HG03442 (cell line): ENCODE measurements around the gene TMOD1.
"Not testable (repeated sequence)": the region's sequence is repeated elsewhere in the genome, so short reads cannot be mapped to it uniquely, and the experiment has no call there.

ENCODE experiments used
- ATAC-seq: cut with Tn5 transposase; IDR thresholded peaks from one replicate; pipeline ENCODE4 v1.9.1; 2021; ENCODE audit warnings: mild to moderate bottlenecking, moderate library complexity; ENCODE audit not compliant: unreplicated experiment

TMOD1 gene

DNA sequence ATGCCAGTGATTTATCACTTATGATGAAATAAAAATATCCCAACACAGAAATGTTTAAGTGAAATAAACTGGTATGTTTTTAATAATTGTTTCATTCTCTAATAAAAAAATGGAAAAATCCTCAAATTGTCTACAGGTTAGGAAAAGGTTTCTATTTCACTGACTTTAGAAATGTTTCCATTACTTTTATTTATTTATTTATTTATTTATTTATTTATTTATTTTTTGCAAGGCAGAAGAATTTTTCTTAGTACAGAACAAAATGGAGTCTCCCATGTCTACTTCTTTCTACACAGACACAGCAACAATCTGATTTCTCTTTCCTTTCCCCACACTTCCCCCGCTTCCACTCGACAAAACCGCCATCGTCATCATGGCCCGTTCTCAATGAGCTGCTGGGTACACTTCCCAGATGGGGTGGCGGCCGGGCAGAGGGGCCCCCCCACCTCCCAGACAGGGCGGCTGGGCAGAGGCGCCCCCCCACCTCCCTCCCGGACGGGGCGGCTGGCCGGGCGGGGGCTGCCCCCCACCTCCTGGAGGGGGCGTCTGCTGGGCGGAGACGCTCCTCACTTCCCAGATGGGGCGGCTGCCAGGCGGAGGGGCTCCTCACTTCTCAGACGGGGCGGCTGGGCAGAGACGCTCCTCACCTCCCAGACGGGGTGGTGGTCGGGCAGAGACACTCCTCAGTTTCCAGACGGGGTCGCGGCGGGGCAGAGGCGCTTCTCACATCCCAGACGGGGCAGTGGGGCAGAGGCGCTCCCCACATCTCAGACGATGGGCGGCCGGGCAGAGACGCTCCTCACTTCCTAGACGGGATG is 3.7 kb upstream of the TMOD1 start:
- ATAC-seq: not testable (repeated sequence)

DNA sequence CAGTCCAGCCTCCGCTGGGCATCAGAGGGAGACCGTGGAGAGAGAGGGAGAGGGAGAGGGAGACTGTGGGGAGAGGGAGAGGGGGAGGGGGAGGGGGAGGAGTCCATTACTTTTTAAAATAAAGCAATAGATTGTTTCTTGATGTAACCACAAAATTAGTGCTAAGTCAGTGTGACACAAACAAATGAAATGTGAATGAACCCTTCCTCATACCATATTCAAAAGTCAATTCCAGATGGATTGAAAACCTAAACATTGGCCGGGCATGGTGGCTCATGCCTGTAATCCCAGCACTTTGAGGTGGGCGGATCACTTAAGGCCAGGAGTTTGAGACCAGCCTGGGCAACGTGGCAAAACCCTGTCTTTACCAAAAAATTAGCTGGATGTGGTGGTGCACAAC is 2.6 kb upstream of the TMOD1 start:
- not testable (repeated sequence) for ATAC-seq

GRCh38 chr9:97500263-97500662 is 1.2 kb upstream of the TMOD1 start:
- no peak for ATAC-seq

GRCh38 chr9:97500765-97501176 is 695 bp upstream of the TMOD1 start:
- ATAC-seq: no peak

GRCh38 chr9:97501972-97502221 is 431 bp downstream of the TMOD1 start:
- ATAC-seq: peak; percentile 20

DNA sequence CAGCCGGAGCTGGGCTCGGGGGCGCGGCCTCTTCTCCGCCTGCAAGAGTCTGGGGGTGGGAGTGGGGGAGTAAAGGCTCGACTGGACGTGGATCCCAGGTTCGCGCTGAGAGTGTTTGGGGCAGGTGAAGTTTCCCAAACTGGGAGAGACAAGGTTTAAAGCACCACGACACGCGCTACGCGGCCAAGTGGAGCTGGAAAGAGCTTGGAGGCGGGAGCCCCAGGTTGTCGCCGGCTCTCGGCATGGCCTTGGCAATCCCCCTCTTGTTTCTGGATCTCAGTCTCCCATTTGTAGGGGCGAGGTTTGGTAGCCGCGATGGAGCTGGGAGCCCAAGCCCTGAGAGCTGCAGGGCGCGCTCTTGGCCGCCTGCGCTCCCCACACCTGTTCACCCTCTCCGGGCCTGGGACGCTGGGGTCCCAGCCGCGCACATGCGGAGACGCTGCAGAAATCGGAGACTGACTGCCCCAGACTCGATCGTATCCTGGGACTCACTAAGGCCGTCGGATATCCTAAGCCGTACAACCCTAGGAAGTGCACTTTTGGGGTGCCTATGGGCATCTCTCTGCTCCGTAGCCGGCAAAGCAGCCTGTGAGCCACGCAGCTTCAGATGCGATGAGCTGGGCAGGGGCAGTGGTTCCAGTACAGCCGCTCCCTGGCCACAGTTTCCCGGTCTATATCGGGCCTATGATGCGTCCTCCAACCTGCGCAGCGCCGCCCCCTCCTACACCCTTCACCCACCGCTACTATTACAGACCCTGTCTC is 937 bp downstream of the TMOD1 start:
- ATAC-seq: no peak

GRCh38 chr9:97502984-97503861 is 1.8 kb downstream of the TMOD1 start:
- no peak for ATAC-seq

GRCh38 chr9:97503862-97504210 is 2.4 kb downstream of the TMOD1 start:
- no peak for ATAC-seq

GRCh38 chr9:97504381-97505216 is 3.1 kb downstream of the TMOD1 start:
- ATAC-seq: no peak

DNA sequence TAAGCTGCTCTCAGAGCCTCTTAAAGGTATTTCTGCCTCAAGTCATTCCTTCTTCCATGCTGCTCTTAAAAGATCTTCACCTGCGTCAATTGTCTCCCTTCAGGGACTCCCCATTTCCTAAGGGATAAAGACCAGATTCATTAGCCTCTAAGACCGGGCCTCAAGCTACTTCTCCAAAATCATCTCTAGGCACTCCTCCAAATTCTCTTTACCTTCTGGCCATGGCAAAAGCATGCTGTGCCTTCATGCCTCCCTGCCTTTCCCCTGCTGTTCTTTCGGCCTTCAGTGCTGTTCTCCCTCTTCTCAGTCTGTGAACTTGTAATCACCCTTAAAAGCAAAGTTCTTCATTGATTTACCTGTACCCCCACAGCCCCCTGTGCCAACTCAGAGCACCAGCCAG is 4.4 kb downstream of the TMOD1 start:
- no peak for ATAC-seq

DNA sequence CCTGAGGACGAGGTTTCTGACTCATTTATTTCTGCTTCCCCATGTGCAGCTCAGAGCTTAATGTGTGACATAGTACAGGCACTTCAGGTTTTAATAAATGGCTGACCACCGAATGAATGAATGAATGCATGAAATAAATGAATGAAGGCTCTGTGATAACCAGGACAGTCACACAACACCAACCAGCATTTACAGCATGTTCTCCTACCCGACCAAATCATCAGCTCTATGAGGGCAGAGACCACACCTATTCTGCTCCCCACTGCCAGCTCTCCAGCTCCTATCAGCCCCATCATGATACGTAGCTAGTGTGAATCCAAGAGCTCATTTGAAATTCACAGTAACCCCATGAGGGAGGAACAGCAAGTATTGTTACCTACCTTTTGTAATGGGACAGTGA is 4.8 kb downstream of the TMOD1 start:
- no peak for ATAC-seq

GRCh38 chr9:97506787-97507186 is 5.3 kb downstream of the TMOD1 start:
- no peak for ATAC-seq

DNA sequence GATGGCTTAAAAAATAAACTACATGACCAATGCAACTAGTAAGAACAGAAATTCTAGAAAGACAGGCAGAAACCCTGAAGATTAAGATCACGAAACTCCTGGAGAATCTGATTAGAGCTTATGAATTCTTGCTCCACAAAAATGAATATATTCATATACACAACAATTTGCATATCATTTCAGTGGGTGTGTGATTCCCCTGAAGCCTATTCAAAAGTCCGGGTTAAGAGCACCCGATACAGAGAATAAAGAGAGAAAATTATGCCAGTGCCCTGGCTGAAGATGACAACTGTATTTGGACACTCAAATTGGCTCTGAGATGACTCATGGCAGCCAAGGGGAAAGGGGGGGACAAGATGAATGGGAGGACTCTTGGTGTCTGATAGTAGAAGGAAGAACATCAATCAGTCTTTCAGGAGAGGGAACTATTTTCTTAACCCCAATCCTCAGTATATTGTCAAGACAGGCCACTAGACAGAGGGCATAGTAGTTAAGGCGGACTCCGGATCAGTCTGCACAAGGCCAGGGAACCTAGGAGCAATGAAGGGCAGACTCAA is 6.0 kb downstream of the TMOD1 start:
- no peak for ATAC-seq

- ATAC-seq: no peak
Measured at GRCh38 chr9:97508852-97509251, 7.4 kb downstream of the TMOD1 start.

- peak; percentile 65 for ATAC-seq
Measured at GRCh38 chr9:97510797-97511654, 9.6 kb downstream of the TMOD1 start.

DNA sequence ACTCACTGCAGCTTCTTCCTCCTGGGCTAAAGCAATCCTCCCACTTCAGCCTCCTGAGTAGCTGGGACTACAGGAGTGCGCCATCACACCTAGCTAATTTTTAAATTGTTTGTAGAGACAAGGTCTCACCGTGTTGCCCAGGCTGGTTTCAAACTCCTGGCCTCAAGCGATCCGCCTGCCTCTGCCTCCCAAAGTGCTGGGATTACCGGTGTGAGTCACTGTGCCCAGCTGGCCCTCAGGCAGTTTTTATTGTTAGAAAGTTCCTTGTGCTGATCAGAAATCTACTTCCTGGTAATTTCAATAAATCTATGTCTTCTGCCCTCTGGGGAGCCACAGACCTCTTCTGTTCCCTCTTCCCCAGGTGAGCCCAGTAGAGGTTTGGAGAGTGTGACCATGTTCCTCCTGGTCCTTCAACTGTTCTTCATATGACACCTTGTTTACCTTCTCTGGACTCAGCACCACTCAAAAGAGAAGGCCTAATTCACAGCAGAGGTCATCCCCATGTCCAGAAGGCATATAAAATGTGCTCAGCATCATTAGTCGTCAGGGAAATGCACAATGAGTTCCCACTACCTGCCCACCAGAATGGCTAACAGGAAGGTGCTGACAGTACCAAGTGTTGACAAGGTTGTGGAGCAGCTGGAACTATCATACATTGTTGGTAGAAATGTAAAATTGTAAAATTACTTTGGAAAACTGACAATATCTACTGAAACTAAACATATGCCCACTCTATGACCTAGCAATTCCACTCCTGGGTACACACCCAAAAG is 10.4 kb downstream of the TMOD1 start:
- ATAC-seq: no peak

- ATAC-seq: no peak
Measured at GRCh38 chr9:97512966-97513560, 11.6 kb downstream of the TMOD1 start.

DNA sequence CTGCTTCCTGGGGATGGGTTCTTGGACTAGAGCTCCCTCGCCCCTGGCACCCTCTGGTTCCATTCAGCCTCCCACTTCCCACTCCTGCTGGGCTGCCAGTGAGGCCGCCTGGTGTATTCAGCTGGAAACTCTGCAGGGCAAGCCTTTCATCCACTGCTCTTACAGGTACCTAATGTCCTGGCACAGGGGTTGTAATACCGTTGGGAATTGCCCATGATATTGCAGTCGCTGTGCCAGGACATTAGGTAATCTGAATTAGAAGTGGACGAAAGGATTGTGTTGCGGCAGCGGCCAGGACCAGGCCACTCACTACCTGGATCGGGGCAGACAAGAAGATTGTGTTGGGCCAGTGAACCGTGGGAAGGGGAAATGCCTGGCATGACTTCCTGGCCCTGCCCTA is 13.1 kb downstream of the TMOD1 start:
- no peak for ATAC-seq
